Hepatocyte (in vitro differentiated cells): ENCODE results near the gene TSTD2. TPM values are rescaled to one million over a fixed set of nuclear protein-coding genes. Genes with fewer than 3 reads are reported as not detected.
A peak's percentile ranks its signal among the peaks of the same experiment; 100 is the strongest.

Source experiments
- DNase-seq: peaks from one replicate; pipeline ENCODE4 v3.0.0-alpha.2; 2016; ENCODE audit warnings: low spot score
- H2AFZ ChIP-seq: fragments of 200-600 bp; sonication (generic); 2 replicates; pipeline ENCODE4 v1.6.0; 2016; ENCODE audit warnings: antibody characterized with exemption, mild to moderate bottlenecking
- H3K27ac ChIP-seq: fragments of 200-600 bp; sonication (generic); 2 replicates; pipeline ENCODE4 v1.5.1; 2016; ENCODE audit warnings: mild to moderate bottlenecking
- H3K27me3 ChIP-seq: fragments of 200-600 bp; sonication (generic); 2 replicates; pipeline ENCODE4 v1.6.1; 2016
- H3K36me3 ChIP-seq: fragments of 200-600 bp; sonication (generic); replicated peaks from 2 replicates; pipeline ENCODE4 v1.5.1; 2016; ENCODE audit warnings: low read depth; ENCODE audit not compliant: insufficient read depth
- H3K4me1 ChIP-seq: fragments of 200-600 bp; sonication (generic); 2 replicates; pipeline ENCODE4 v1.5.1; 2016; ENCODE audit warnings: mild to moderate bottlenecking, moderate library complexity; ENCODE audit not compliant: insufficient read depth
- H3K4me2 ChIP-seq: fragments of 200-600 bp; sonication (generic); 2 replicates; pipeline ENCODE4 v1.6.0; 2016
- H3K4me3 ChIP-seq: fragments of 200-600 bp; sonication (generic); 2 replicates; pipeline ENCODE4 v1.5.1; 2016; ENCODE audit warnings: mild to moderate bottlenecking
- H3K79me2 ChIP-seq: fragments of 200-600 bp; sonication (generic); 2 replicates; pipeline ENCODE4 v1.6.0; 2017; ENCODE audit warnings: mild to moderate bottlenecking
- H3K9me2 ChIP-seq: fragments of 200-600 bp; sonication (generic); replicated peaks from 2 replicates; pipeline ENCODE4 v1.6.0; 2017; ENCODE audit warnings: mild to moderate bottlenecking; ENCODE audit not compliant: insufficient read depth
- H3K9me3 ChIP-seq: fragments of 200-600 bp; sonication (generic); 2 replicates; pipeline ENCODE4 v1.5.1; 2016; ENCODE audit warnings: low read depth, mild to moderate bottlenecking
- H4K20me1 ChIP-seq: fragments of 200-600 bp; sonication (generic); 2 replicates; pipeline ENCODE4 v1.6.0; 2016; ENCODE audit warnings: mild to moderate bottlenecking; ENCODE audit not compliant: insufficient read depth, poor library complexity, severe bottlenecking
- EZH2 ChIP-seq: fragments of 200-600 bp; sonication (generic); IDR thresholded peaks from 2 replicates; pipeline ENCODE4 v1.6.1; 2016; ENCODE audit warnings: antibody characterized with exemption, mild to moderate bottlenecking, borderline replicate concordance
- EZH2phosphoT487 ChIP-seq: fragments of 200-600 bp; sonication (generic); IDR thresholded peaks from one replicate; pipeline ENCODE4 v1.6.1; 2018; ENCODE audit warnings: antibody characterized with exemption, mild to moderate bottlenecking, low read depth, moderate library complexity; ENCODE audit not compliant: unreplicated experiment, severe bottlenecking
- WGBS: methylation state at CpG from one replicate; pipeline ENCODE4 v1.1.6; 2016; ENCODE audit warnings: low lambda C conversion rate; ENCODE audit errors: missing lambda C conversion rate; 5-methylcytosine and 5-hydroxymethylcytosine counted together
- polyA plus RNA-seq: library from polyadenylated mRNA; unstranded; fragments of >200 nt; fragmentation: Nextera tagmentation; extraction: Ambion mirVana; gene quantifications from 2 replicates; pipeline ENCODE4 v1.2.1, GENCODE V29; 2016
- total RNA-seq: library from RNA; depleted of rRNA; stranded (reverse); fragments of >200 nt; gene quantifications from 2 replicates; pipeline ENCODE4 v1.2.3, GENCODE V29; 2014
- TF ChIP-seq, protein P1 (sequence below): fragments of 200-600 bp; sonication (generic); IDR thresholded peaks from 2 replicates; pipeline ENCODE4 v1.5.1; 2016; ENCODE audit warnings: antibody characterized with exemption, mild to moderate bottlenecking; ENCODE audit not compliant: poor library complexity

The TSTD2 gene
- total and polyA plus RNA-seq, 2 experiments from 2014 or later: 4.3 to 19.0 TPM

DNA sequence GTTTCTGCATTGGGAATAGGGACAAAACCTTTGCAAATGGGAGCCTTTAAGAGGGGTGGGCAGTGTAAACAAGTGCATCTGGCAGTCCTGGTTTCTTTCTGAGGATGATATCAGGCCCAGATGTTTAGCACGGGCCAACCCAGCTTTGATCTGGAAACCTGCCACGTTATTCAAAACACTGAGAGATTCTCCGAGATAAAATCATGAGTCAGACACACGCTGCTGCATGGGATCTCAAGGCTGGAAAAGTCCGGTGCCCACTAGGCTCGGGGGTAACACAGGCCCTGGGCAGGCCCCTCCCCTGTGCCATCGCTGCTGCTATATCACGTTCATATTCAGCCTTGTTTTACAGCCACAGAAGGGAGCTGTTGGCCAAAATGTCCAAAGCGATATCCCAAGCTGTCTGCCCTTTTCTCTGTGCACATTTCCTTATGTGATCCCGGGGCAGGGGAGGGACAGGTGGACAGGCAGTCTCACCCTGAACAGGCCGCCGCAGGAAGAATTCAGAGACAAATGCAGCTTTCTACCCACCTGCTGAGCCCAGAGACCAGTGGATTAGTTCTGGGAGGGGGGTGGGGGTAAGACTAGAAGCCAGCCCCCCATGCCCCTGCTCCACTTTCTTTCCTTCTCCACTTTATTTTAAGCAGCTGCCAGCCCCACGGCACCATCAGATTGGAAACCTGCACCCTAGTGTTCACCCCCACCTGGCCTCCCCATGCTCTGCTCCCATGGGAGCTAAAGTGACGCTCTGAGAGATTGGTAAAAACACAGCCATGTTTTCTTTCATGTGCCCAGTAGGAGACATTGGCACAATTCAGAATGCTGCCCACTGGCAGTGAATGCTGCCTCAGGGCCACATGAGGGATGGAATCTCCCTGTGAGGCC lies 68.6 kb downstream of the TSTD2 start:
- Histone ChIP-seq H3K27me3 (no peaks in the 10 kb centered on the region), H4K20me1 (no peaks in the 10 kb centered on the region), H2AFZ (no peak overlapping the region), H3K36me3 (no peaks in the 10 kb centered on the region), H3K4me1 (no peaks in the 10 kb centered on the region), H3K9me3 (no peaks in the 10 kb centered on the region), H3K79me2 (no peaks in the 10 kb centered on the region), H3K27ac (no peak overlapping the region), H3K4me3 (no peak overlapping the region), H3K4me2 (no peak overlapping the region), H3K9me2 (no peaks in the 10 kb centered on the region)
- 46% methylated on average over 14 of the region's 14 CpGs for whole genome bisulfite sequencing
- TF ChIP-seq EZH2phosphoT487 (no peak), EZH2 (no peak)
- TF ChIP-seq, protein P1, sequence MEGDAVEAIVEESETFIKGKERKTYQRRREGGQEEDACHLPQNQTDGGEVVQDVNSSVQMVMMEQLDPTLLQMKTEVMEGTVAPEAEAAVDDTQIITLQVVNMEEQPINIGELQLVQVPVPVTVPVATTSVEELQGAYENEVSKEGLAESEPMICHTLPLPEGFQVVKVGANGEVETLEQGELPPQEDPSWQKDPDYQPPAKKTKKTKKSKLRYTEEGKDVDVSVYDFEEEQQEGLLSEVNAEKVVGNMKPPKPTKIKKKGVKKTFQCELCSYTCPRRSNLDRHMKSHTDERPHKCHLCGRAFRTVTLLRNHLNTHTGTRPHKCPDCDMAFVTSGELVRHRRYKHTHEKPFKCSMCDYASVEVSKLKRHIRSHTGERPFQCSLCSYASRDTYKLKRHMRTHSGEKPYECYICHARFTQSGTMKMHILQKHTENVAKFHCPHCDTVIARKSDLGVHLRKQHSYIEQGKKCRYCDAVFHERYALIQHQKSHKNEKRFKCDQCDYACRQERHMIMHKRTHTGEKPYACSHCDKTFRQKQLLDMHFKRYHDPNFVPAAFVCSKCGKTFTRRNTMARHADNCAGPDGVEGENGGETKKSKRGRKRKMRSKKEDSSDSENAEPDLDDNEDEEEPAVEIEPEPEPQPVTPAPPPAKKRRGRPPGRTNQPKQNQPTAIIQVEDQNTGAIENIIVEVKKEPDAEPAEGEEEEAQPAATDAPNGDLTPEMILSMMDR: no peak
- peak; percentile 68 for DNase-seq

DNA sequence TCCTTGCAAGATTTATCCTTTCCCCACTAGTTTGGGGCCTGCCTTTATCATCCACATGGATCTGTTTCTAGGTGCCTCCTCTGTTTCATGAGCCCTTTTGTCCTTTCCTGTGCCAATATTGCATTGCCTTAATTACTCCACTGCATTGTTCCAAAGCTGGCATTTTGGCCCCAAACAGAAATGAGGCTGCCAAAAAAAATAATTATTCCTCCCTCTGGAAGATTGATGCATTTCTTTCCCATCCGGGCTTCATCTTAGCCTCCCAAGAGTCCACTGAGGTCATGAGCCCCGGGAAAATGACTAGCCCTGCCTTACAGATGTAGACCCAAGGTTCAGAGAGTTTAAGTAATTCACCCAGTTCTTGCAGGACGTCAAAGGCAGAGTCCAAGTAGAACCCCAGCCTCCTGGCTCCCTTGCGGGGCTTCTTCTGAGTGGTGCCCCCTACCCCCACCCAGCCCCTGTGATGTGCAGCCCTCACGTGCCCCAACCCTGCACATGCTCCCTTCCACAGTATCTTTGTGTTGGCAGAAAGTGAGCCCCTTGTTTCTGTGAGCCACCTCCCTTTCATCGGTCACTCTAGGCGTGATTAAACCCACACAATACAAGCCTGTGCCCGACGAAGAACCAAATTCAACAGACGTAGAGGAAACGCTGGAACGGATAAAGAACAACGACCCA lies 69.6 kb downstream of the TSTD2 start:
- no peak overlapping the region for H3K27ac ChIP-seq
- H3K36me3 ChIP-seq: no peaks in the 10 kb centered on the region
- no peaks in the 10 kb centered on the region for H3K4me1 ChIP-seq
- no peaks in the 10 kb centered on the region for H3K79me2 ChIP-seq
- DNase-seq: no peak
- H3K4me2 ChIP-seq: no peak overlapping the region
- no peaks in the 10 kb centered on the region for H3K27me3 ChIP-seq
- no peak overlapping the region for H3K4me3 ChIP-seq
- TF ChIP-seq EZH2phosphoT487: no peak
- TF ChIP-seq, protein P1: no peak
- no peak for TF ChIP-seq EZH2
- no peaks in the 10 kb centered on the region for H4K20me1 ChIP-seq
- WGBS: 82% methylated on average over 13 of the region's 13 CpGs
- H3K9me2 ChIP-seq: no peaks in the 10 kb centered on the region
- H3K9me3 ChIP-seq: no peaks in the 10 kb centered on the region
- H2AFZ ChIP-seq: no peak overlapping the region

- no peaks in the 10 kb centered on the region for H3K9me2 ChIP-seq
- no peaks in the 10 kb centered on the region for H4K20me1 ChIP-seq
- H3K79me2 ChIP-seq: no peaks in the 10 kb centered on the region
- no peak for DNase-seq
- no peaks in the 10 kb centered on the region for H3K27me3 ChIP-seq
- peaks cover 3% of the 10 kb centered on the region for H3K4me1 ChIP-seq
- no peak overlapping the region for H3K27ac ChIP-seq
- TF ChIP-seq, protein P1: no peak
- TF ChIP-seq EZH2phosphoT487: no peak
- no peak for TF ChIP-seq EZH2
- WGBS: 86% methylated on average over 5 of the region's 5 CpGs
- no peak overlapping the region for H2AFZ ChIP-seq
- H3K36me3 ChIP-seq: no peaks in the 10 kb centered on the region
- H3K4me3 ChIP-seq: no peak overlapping the region
- no peak overlapping the region for H3K4me2 ChIP-seq
- H3K9me3 ChIP-seq: no peaks in the 10 kb centered on the region
Measured at GRCh38 chr9:97562542-97562941, 70.6 kb downstream of the TSTD2 start.
